Stomach (tissue), 9 donors: ENCODE data around the gene PPP1R9B. TPM values are rescaled to one million over a fixed set of nuclear protein-coding genes. Genes with fewer than 3 reads are reported as not detected.
A peak's percentile ranks its signal among the peaks of the same experiment; 100 is the strongest.

Experiments
- DNase-seq, 2 donors: peaks; one replicate each; pipeline versions ENCODE4 v3.0.0 to v3.0.0-alpha.2; 2013 to 2019
- H3K27ac ChIP-seq, 5 donors: fragments of 200-600 bp in 4 of 5; sonication (generic) in 4 of 5; one replicate each; pipeline ENCODE4 v1.5.1; 2013 to 2019; ENCODE audit warnings: mild to moderate bottlenecking in 1 of 5, moderate library complexity in 1 of 5
- H3K27me3 ChIP-seq, 3 donors: fragments of 200-600 bp; sonication (generic); one replicate each; pipeline ENCODE4 v1.5.1; 2017 to 2019; ENCODE audit warnings: mixed run types in 1 of 3
- H3K36me3 ChIP-seq, 4 donors: fragments of 200-600 bp; sonication (generic); 1 replicate in 3 of 4; 2 replicates in 1 of 4; pipeline ENCODE4 v1.5.1; 2016 to 2019
- H3K4me1 ChIP-seq, 4 donors: fragments of 200-600 bp; sonication (generic); one replicate each; pipeline ENCODE4 v1.5.1; 2016 to 2019
- H3K4me3 ChIP-seq, 4 donors: fragments of 200-600 bp; sonication (generic) in 3 of 4; one replicate each; pipeline ENCODE4 v1.5.1; 2016 to 2019; ENCODE audit warnings: mild to moderate bottlenecking in 1 of 4
- H3K9me3 ChIP-seq, 4 donors: fragments of 200-600 bp; sonication (generic); one replicate each; pipeline ENCODE4 v1.5.1; 2016 to 2019
- EP300 ChIP-seq: sonication (generic); formaldehyde crosslinking; IDR thresholded peaks from one replicate; pipeline ENCODE4 v1.6.1; 2017; ENCODE audit warnings: antibody characterized with exemption
- POLR2A ChIP-seq, 4 donors: fragments of 450-650 bp; IDR thresholded peaks; one replicate each; pipeline ENCODE4 v1.6.1; 2016; ENCODE audit warnings: antibody characterized with exemption in 4 of 4, control low read depth in 2 of 4, mild to moderate bottlenecking in 1 of 4, moderate library complexity in 1 of 4
- POLR2AphosphoS5 ChIP-seq, 3 donors: sonication (generic); formaldehyde crosslinking; IDR thresholded peaks; one replicate each; pipeline ENCODE4 v1.6.1; 2016; ENCODE audit warnings: antibody characterized with exemption in 3 of 3
- WGBS, 5 donors: extraction: QIAGEN DNeasy Blood & Tissue Kit in 3 of 5; methylation state at CpG; one replicate each; pipeline versions ENCODE4 v1.1.5 to v1.1.7; 2013 to 2018; 5-methylcytosine and 5-hydroxymethylcytosine counted together
- intact Hi-C: fragments of 100-400 bp; cut with DNase I; formaldehyde crosslinking; loops from one replicate; pipeline ENCODE4 v1.15.1; 2023; ENCODE audit warnings: low total_unique reads
- polyA plus RNA-seq, 3 donors: library from polyadenylated mRNA; stranded (reverse); fragments of 200-250 nt; gene quantifications; one replicate each; pipeline ENCODE4 v1.2.3, GENCODE V29; 2013
- total RNA-seq, 5 donors: library from RNA; depleted of rRNA; stranded (reverse); fragments of >200 nt; gene quantifications; one replicate each; pipeline versions ENCODE4 v1.1.0 to v1.2.3, GENCODE V29; 2014 to 2016
- TF ChIP-seq, protein P1 (sequence below), 7 experiments: fragments of 450-650 bp in 4 of 7; fragments of 200-600 bp in 3 of 7; sonication (generic) in 3 of 7; IDR thresholded peaks; one replicate each; pipeline ENCODE4 v1.5.1; 2016 to 2019; ENCODE audit warnings: antibody characterized with exemption in 7 of 7, control low read depth in 2 of 7, mild to moderate bottlenecking in 1 of 7
- donor health status: healthy with polysubstance abuse.
- donor health status: Bipolar disorder and iron deficiency.
- donor health status: healthy.

Gene PPP1R9B
- total and polyA plus RNA-seq, 8 donors = 11.6 to 64.2 (median 18.9) TPM

DNA sequence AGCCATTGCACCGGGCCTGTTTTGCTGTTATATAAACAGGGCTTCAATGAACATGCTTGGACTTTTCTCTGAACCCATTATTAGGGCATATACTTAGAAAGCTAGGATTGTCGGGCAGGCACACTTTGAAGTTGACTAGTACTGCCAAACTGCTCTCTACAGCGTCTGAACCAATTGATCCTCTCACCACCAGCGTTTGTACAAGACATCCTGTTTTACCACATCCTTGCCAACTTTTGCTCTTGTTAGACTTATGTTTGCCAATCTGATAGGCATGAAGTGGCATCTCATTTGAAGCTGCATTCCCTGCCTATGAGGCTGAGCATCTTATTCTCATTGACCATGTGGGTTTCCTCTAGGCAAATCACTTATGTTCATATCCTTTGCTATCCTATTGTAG, 7.4 kb upstream of the PPP1R9B start:
- intact Hi-C loops = no loop called here
- H3K4me1 ChIP-seq = peaks cover 25 to 48% (median 38%) of the 10 kb centered on the region in 4 donors
- H3K36me3 ChIP-seq = no peaks in the 10 kb centered on the region
- DNase-seq = no peak
- no peaks in the 10 kb centered on the region for H3K9me3 ChIP-seq
- H3K27ac ChIP-seq = no peak overlapping the region
- TF ChIP-seq POLR2AphosphoS5 (IDR thresholded peaks at IDR 0.05) = no peak
- TF ChIP-seq, protein P1, sequence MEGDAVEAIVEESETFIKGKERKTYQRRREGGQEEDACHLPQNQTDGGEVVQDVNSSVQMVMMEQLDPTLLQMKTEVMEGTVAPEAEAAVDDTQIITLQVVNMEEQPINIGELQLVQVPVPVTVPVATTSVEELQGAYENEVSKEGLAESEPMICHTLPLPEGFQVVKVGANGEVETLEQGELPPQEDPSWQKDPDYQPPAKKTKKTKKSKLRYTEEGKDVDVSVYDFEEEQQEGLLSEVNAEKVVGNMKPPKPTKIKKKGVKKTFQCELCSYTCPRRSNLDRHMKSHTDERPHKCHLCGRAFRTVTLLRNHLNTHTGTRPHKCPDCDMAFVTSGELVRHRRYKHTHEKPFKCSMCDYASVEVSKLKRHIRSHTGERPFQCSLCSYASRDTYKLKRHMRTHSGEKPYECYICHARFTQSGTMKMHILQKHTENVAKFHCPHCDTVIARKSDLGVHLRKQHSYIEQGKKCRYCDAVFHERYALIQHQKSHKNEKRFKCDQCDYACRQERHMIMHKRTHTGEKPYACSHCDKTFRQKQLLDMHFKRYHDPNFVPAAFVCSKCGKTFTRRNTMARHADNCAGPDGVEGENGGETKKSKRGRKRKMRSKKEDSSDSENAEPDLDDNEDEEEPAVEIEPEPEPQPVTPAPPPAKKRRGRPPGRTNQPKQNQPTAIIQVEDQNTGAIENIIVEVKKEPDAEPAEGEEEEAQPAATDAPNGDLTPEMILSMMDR (IDR thresholded peaks at IDR 0.05) = no peak
- H3K4me3 ChIP-seq = no peak overlapping the region
- no peaks in the 10 kb centered on the region for H3K27me3 ChIP-seq
- 31 to 44% (median 38%) methylated on average over 4 of the region's 4 CpGs for WGBS, 5 donors

DNA sequence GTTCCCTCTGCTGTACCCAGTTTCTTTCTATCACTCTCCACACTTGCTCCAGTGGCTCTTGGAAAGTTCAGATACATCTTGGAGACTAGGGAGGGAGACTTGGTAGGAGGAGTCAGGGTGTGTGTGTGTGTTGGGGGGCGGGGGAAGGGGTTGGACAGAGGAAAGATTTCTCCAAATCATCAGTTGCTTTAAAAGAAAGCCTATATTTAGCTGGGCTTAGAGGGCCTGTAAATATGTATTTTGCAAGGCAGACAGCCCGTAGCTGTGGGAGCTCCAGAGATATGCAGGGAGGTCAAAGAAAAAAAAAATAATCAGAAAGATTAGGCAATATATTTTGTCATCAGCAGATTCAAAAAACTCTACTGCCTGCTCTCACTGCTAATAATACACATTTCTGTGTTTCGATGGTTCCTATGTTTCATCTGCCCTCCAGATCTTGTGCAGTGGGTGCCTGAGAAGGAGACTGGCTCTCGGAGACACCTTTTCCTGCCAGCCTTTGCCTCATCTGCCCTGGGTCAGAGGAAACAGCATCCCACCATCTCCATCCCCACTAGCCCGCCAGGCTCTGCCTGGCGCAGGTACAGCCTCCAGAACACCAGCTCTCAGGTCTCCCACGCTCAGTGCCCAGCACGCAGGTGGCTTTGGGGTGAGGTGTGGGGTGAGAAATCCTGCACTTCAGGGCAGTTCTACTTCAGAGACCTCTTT, 4.8 kb upstream of the PPP1R9B start:
- intact Hi-C loops = no loop called here
- 67 to 73% (median 68%) methylated on average over 8 of the region's 8 CpGs for WGBS, 5 donors
- H3K36me3 ChIP-seq = no peaks in the 10 kb centered on the region
- TF ChIP-seq, protein P1 (IDR thresholded peaks at IDR 0.05) = no peak
- TF ChIP-seq POLR2AphosphoS5 (IDR thresholded peaks at IDR 0.05) (no peak), POLR2A (IDR thresholded peaks at IDR 0.05) (no peak), EP300 (no peak)
- peak in 1 of 2 donors; percentile 79 for DNase-seq
- H3K4me1 ChIP-seq = peaks cover 32 to 55% (median 41%) of the 10 kb centered on the region in 4 donors
- no peaks in the 10 kb centered on the region for H3K9me3 ChIP-seq
- H3K27me3 ChIP-seq = no peaks in the 10 kb centered on the region
- no peak overlapping the region for H3K4me3 ChIP-seq
- H3K27ac ChIP-seq = peak overlapping the region; percentile 24 to 97 (median 73)

DNA sequence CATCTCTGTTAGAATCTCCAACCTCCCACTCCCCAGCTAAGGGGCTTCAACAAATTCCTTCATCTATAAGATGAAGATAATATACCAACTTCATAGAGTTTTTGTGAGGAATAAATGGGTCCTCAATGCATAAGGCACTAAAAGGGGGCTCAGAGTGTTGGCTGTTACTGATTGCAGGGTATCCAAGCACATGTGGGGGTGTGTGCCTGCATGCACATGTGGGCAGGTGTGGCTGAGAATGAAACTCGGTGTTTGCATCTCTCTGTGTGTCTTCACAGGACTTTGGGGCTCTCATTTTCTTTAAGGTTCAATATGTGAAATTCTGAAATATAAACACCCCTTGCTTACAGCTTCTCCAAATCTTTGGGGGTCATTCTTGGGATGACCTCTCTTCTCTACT, 4.1 kb upstream of the PPP1R9B start:
- Histone ChIP-seq H3K9me3 (no peaks in the 10 kb centered on the region), H3K27ac (peak overlapping the region in 4 of 5 donors; percentile 31 to 97 (median 83)), H3K4me1 (peaks cover 33 to 55% (median 42%) of the 10 kb centered on the region in 4 donors), H3K36me3 (no peaks in the 10 kb centered on the region), H3K27me3 (no peaks in the 10 kb centered on the region), H3K4me3 (no peak overlapping the region)
- TF ChIP-seq EP300 (no peak), POLR2A (IDR thresholded peaks at IDR 0.05) (no peak), POLR2AphosphoS5 (IDR thresholded peaks at IDR 0.05) (no peak)
- TF ChIP-seq, protein P1 (IDR thresholded peaks at IDR 0.05) = no peak
- 42 to 64% (median 44%) methylated on average over 1 of the region's 1 CpG for WGBS, 5 donors
- intact Hi-C loops = no loop called here
- no peak for DNase-seq

DNA sequence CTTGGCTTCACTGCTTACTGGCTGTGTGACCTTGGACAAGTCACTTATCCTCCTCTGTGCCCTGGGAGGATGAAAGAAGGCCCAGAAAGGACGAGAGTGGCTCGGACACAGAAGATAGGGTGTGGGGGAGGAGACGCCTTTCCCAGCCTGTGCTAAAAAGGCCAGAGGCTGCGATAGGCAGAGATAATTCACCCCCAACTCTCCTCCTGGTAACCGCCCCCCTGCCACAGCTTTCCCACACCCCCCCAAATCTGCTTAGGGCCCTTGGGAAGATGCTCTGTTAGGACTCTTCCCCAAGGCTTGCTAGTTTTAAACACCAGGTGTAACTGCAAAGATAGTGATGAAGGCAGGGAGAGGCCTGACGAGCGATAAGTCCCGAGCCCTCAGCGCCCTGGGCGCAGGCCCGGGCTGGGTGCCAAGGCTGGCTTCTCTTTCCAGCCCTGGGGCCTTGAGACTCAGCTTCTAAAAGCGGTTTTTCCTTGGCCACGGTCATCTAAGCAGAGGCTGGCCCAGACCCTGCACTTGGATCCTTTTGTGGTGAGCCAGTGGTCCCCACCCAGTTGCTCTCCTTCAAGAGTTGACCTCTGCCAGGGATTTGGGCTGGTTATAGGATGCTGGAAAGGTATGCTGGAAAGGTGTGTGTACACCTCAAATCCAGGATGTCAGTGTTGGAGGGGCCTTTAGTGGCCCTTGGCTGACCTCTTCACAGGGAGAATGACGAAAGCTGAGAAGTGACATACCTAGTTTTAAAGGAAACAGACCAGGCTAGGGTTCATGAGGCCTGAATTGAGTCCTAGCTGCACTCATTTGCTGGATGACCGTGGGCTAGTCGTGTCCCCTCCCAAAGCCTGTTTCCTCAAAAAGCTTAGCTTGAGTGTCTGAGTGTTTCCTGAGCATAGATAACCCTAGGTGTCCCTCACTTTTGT, 3.4 kb upstream of the PPP1R9B start:
- intact Hi-C loops = no loop called here
- Histone ChIP-seq H3K4me1 (peaks cover 39 to 62% (median 48%) of the 10 kb centered on the region in 4 donors), H3K9me3 (no peaks in the 10 kb centered on the region), H3K27me3 (no peaks in the 10 kb centered on the region), H3K27ac (peak overlapping the region in 4 of 5 donors; percentile 31 to 97 (median 83)), H3K36me3 (no peaks in the 10 kb centered on the region), H3K4me3 (no peak overlapping the region)
- TF ChIP-seq EP300 = no peak
- TF ChIP-seq POLR2A (IDR thresholded peaks at IDR 0.05) = no peak
- TF ChIP-seq, protein P1 (IDR thresholded peaks at IDR 0.05) = no peak
- TF ChIP-seq POLR2AphosphoS5 (IDR thresholded peaks at IDR 0.05) = no peak
- 38 to 50% (median 45%) methylated on average over 14 to 16 of the region's 16 CpGs for WGBS, 5 donors
- DNase-seq = peak in 1 of 2 donors; percentile 61
